ENCODE results near the gene SMIM29.

SMIM29 gene

DNA sequence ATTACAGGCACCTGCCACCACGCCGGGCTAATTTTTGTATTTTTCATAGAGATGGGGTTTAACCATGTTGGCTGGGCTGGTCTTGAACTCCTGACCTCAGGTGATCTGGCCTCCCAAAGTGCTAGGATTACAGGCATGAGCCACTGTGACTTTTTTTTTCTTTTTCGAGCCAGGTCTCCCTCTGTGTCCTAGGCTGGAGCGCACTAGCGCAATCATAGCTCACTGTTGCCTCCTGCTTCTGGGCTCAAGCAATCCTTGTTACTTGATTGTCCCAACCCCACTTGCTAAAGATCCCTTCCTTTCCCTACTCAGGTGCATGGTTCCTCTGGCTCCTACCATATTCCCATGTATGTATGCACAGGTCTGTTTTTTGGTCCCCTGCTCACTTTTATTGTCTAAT, 27.4 kb upstream of the SMIM29 start:
- Histone ChIP-seq H3K9me2 (replicated peaks; ENCODE audit: control insufficient read depth, low read length) (no peaks in the 10 kb centered on the region), H3K79me2 (ENCODE audit: control insufficient read depth, low read length) (no peaks in the 10 kb centered on the region), H3K27ac (ENCODE audit: low read depth, low read length) (no peak overlapping the region), H3K4me3 (ENCODE audit: low read length) (no peak overlapping the region), H3K4me2 (ENCODE audit: low read length) (no peak overlapping the region), H3K27me3 (ENCODE audit: control insufficient read depth, low read length) (peaks cover 3% of the 10 kb centered on the region; the same call in 1 of the 2 replicates), H4K20me1 (ENCODE audit: control insufficient read depth, insufficient read depth, low read depth, low read length) (no peaks in the 10 kb centered on the region), H3K9me3 (ENCODE audit: control insufficient read depth, insufficient read depth, low read length) (no peaks in the 10 kb centered on the region), H3F3A (ENCODE audit: control insufficient read depth, insufficient read depth) (peaks cover 5% of the 10 kb centered on the region; the same call in 1 of the 2 replicates), H3K36me3 (ENCODE audit: control insufficient read depth, low read length) (no peaks in the 10 kb centered on the region), H3K4me1 (ENCODE audit: control insufficient read depth, low read length) (peaks cover 16% of the 10 kb centered on the region)
- TF ChIP-seq CTCF (IDR thresholded peaks at IDR 0.05; ENCODE audit: low read depth, low read length, poor library complexity, severe bottlenecking) = no peak
- no peak for TF ChIP-seq EZH2phosphoT487 (IDR thresholded peaks at IDR 0.05; ENCODE audit: borderline replicate concordance, low read length)

DNA sequence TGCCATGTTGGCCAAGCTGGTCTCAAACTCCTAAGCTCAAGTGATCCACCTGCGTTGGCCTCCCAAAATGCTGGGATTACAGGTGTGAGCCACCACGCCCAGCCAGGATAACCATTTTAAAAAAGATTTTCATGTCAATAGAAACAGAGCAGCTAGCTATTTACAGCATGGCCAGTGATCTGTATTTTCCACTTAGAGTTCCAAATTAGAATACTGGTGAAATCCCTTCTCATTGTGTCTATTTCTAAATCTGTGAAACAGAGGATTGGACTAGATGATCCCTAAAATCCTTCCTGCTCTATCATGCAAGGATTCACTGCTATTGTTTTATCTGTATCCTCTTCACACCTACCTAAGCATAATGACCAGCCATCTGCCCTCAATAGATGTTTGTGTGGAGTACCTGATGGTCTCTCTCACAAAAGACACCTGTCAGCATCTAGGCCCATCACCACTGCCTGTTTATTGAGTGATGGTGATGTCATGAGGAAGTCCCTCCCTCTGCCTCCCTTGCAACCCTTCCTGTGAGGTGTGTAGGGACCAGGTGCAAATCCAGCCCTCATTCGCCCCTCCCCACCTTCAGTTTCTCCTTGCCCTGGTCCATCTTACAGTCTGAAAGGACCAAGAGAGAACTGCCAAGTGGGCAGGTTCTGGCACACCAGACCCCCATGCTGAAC, 26.5 kb upstream of the SMIM29 start:
- Histone ChIP-seq H3K4me1 (ENCODE audit: control insufficient read depth, low read length) (peaks cover 16% of the 10 kb centered on the region), H3F3A (ENCODE audit: control insufficient read depth, insufficient read depth) (peaks cover 5% of the 10 kb centered on the region; the same call in 1 of the 2 replicates), H3K4me2 (ENCODE audit: low read length) (no peak overlapping the region), H3K27me3 (ENCODE audit: control insufficient read depth, low read length) (peaks cover 3% of the 10 kb centered on the region; the same call in 1 of the 2 replicates), H3K27ac (ENCODE audit: low read depth, low read length) (no peak overlapping the region), H3K9me2 (replicated peaks; ENCODE audit: control insufficient read depth, low read length) (no peaks in the 10 kb centered on the region), H3K9me3 (ENCODE audit: control insufficient read depth, insufficient read depth, low read length) (no peaks in the 10 kb centered on the region), H4K20me1 (ENCODE audit: control insufficient read depth, insufficient read depth, low read depth, low read length) (no peaks in the 10 kb centered on the region), H3K4me3 (ENCODE audit: low read length) (no peak overlapping the region), H3K79me2 (ENCODE audit: control insufficient read depth, low read length) (no peaks in the 10 kb centered on the region), H3K36me3 (ENCODE audit: control insufficient read depth, low read length) (no peaks in the 10 kb centered on the region)
- TF ChIP-seq EZH2phosphoT487 (IDR thresholded peaks at IDR 0.05; ENCODE audit: borderline replicate concordance, low read length) = no peak
- no peak for TF ChIP-seq CTCF (IDR thresholded peaks at IDR 0.05; ENCODE audit: low read depth, low read length, poor library complexity, severe bottlenecking)

GRCh38 chr6:34274129-34274528, 25.3 kb upstream of the SMIM29 start:
- Histone ChIP-seq H3K36me3 (ENCODE audit: control insufficient read depth, low read length) (no peaks in the 10 kb centered on the region), H4K20me1 (ENCODE audit: control insufficient read depth, insufficient read depth, low read depth, low read length) (no peaks in the 10 kb centered on the region), H3K9me3 (ENCODE audit: control insufficient read depth, insufficient read depth, low read length) (no peaks in the 10 kb centered on the region), H3K4me1 (ENCODE audit: control insufficient read depth, low read length) (peaks cover 16% of the 10 kb centered on the region), H3K79me2 (ENCODE audit: control insufficient read depth, low read length) (no peaks in the 10 kb centered on the region), H3K4me2 (ENCODE audit: low read length) (no peak overlapping the region), H3K4me3 (ENCODE audit: low read length) (no peak overlapping the region), H3K9me2 (replicated peaks; ENCODE audit: control insufficient read depth, low read length) (no peaks in the 10 kb centered on the region), H3F3A (ENCODE audit: control insufficient read depth, insufficient read depth) (peaks cover 5% of the 10 kb centered on the region; the same call in 1 of the 2 replicates), H3K27me3 (ENCODE audit: control insufficient read depth, low read length) (peaks cover 3% of the 10 kb centered on the region; the same call in 1 of the 2 replicates), H3K27ac (ENCODE audit: low read depth, low read length) (no peak overlapping the region)
- TF ChIP-seq EZH2phosphoT487 (IDR thresholded peaks at IDR 0.05; ENCODE audit: borderline replicate concordance, low read length) = no peak
- TF ChIP-seq CTCF (IDR thresholded peaks at IDR 0.05; ENCODE audit: low read depth, low read length, poor library complexity, severe bottlenecking) = no peak

Measured in DOHH2 (cell line).